DOHH2 (cell line): ENCODE measurements around the gene LSM2.

ENCODE experiments used
- H3F3A ChIP-seq: fragments of 200-600 bp; sonication (generic), shearing (Covaris generic); 2 replicates; pipeline ENCODE4 v1.6.0; 2016; ENCODE audit warnings: antibody characterized with exemption, mild to moderate bottlenecking; ENCODE audit not compliant: control insufficient read depth, insufficient read depth
- H3K27ac ChIP-seq: fragments of 200-600 bp; sonication (generic); 2 replicates; pipeline ENCODE4 v1.5.1; 2014; ENCODE audit warnings: low read depth, mild to moderate bottlenecking, low read length, moderate library complexity
- H3K27me3 ChIP-seq: fragments of 200-600 bp; sonication (generic); 2 replicates; pipeline ENCODE4 v1.6.1; 2014; ENCODE audit warnings: mild to moderate bottlenecking, low read length, mixed read lengths; ENCODE audit not compliant: control insufficient read depth
- H3K36me3 ChIP-seq: fragments of 200-600 bp; sonication (generic); 2 replicates; pipeline ENCODE4 v1.6.1; 2014; ENCODE audit warnings: mild to moderate bottlenecking, low read length, moderate library complexity, mixed read lengths; ENCODE audit not compliant: control insufficient read depth
- H3K4me1 ChIP-seq: fragments of 200-600 bp; sonication (generic); 2 replicates; pipeline ENCODE4 v1.6.1; 2014; ENCODE audit warnings: mild to moderate bottlenecking, low read length, mixed read lengths; ENCODE audit not compliant: control insufficient read depth
- H3K4me2 ChIP-seq: fragments of 200-600 bp; sonication (generic); 2 replicates; pipeline ENCODE4 v1.6.0; 2014; ENCODE audit warnings: mild to moderate bottlenecking, low read length, moderate library complexity
- H3K4me3 ChIP-seq: fragments of 200-600 bp; sonication (generic); 2 replicates; pipeline ENCODE4 v1.5.1; 2014; ENCODE audit warnings: mild to moderate bottlenecking, low read length, mixed read lengths
- H3K79me2 ChIP-seq: fragments of 200-600 bp; sonication (generic); 2 replicates; pipeline ENCODE4 v1.6.1; 2014; ENCODE audit warnings: mild to moderate bottlenecking, low read length, mixed read lengths; ENCODE audit not compliant: control insufficient read depth
- H3K9me2 ChIP-seq: fragments of 200-600 bp; sonication (generic); replicated peaks from 2 replicates; pipeline ENCODE4 v1.6.1; 2014; ENCODE audit warnings: mild to moderate bottlenecking, low read length, mixed read lengths; ENCODE audit not compliant: control insufficient read depth
- H3K9me3 ChIP-seq: fragments of 200-600 bp; sonication (generic); 2 replicates; pipeline ENCODE4 v1.6.1; 2014; ENCODE audit warnings: antibody characterized with exemption, low read length, mixed read lengths; ENCODE audit not compliant: control insufficient read depth, insufficient read depth
- H4K20me1 ChIP-seq: fragments of 200-600 bp; sonication (generic); 2 replicates; pipeline ENCODE4 v1.6.0; 2014; ENCODE audit warnings: low read depth, mild to moderate bottlenecking, antibody characterized with exemption, low read length, moderate library complexity; ENCODE audit not compliant: control insufficient read depth, insufficient read depth
- EZH2phosphoT487 ChIP-seq: fragments of 200-600 bp; sonication (generic); IDR thresholded peaks from 2 replicates; pipeline ENCODE4 v1.6.1; 2017; ENCODE audit warnings: borderline replicate concordance, mild to moderate bottlenecking, antibody characterized with exemption, low read length, moderate library complexity, mixed read lengths
- TF ChIP-seq, protein P1 (sequence below): fragments of 200-600 bp; sonication (generic); IDR thresholded peaks from one replicate; pipeline ENCODE4 v1.5.1; 2014; ENCODE audit warnings: antibody characterized with exemption, mild to moderate bottlenecking, low read depth, low read length; ENCODE audit not compliant: poor library complexity, severe bottlenecking

The LSM2 gene

DNA sequence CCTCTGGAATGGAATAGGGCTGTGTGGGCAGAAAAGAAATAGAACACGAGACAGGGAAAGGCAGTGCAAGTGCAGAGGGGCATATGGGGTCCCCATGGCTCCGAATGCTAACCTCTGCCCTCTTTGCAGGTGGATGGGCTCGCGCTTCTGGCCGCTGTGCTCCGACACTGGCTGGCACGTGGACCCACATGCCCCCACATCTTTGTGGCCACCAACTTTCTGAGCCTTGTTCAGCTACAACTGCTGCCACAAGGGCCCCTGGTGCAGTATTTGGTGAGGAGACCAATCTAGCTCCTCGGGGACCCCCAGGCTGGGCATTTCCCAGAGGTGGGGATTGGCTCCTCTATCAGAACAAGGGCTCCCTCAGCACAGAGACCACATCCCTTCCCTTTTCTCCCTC lies 45.4 kb downstream of the LSM2 start:
- Histone ChIP-seq H3F3A (no peaks in the 10 kb centered on the region), H3K79me2 (no peaks in the 10 kb centered on the region), H3K27me3 (no peaks in the 10 kb centered on the region), H3K9me2 (no peaks in the 10 kb centered on the region), H3K9me3 (no peaks in the 10 kb centered on the region), H4K20me1 (no peaks in the 10 kb centered on the region), H3K27ac (no peak overlapping the region), H3K4me3 (no peak overlapping the region), H3K36me3 (peaks cover 49% of the 10 kb centered on the region), H3K4me1 (no peaks in the 10 kb centered on the region), H3K4me2 (no peak overlapping the region)
- TF ChIP-seq, protein P1, sequence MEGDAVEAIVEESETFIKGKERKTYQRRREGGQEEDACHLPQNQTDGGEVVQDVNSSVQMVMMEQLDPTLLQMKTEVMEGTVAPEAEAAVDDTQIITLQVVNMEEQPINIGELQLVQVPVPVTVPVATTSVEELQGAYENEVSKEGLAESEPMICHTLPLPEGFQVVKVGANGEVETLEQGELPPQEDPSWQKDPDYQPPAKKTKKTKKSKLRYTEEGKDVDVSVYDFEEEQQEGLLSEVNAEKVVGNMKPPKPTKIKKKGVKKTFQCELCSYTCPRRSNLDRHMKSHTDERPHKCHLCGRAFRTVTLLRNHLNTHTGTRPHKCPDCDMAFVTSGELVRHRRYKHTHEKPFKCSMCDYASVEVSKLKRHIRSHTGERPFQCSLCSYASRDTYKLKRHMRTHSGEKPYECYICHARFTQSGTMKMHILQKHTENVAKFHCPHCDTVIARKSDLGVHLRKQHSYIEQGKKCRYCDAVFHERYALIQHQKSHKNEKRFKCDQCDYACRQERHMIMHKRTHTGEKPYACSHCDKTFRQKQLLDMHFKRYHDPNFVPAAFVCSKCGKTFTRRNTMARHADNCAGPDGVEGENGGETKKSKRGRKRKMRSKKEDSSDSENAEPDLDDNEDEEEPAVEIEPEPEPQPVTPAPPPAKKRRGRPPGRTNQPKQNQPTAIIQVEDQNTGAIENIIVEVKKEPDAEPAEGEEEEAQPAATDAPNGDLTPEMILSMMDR = no peak
- TF ChIP-seq EZH2phosphoT487 = no peak

DNA sequence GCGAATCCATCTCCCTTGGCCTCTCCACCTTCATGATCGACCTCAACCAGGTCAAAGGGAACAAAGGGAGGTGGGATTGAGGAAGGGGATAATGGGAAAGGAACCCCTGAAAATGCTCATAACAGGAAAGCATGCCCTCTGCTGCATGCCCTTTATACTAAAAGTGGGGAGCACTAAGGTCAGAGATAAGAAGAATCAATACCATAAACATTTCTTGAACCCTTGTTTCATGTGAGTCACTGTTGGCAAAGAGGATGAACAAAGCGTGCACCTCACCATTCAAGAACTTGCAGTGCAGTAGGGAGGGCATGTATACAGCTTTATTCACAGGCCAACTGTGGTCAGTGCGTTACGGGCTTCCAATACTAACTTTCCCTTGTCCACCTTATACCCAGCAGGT lies 46.0 kb downstream of the LSM2 start:
- H3K4me1 ChIP-seq = no peaks in the 10 kb centered on the region
- no peaks in the 10 kb centered on the region for H3K79me2 ChIP-seq
- H3K4me2 ChIP-seq = no peak overlapping the region
- no peaks in the 10 kb centered on the region for H4K20me1 ChIP-seq
- H3K36me3 ChIP-seq = peaks cover 49% of the 10 kb centered on the region
- no peaks in the 10 kb centered on the region for H3F3A ChIP-seq
- H3K27ac ChIP-seq = no peak overlapping the region
- H3K9me3 ChIP-seq = no peaks in the 10 kb centered on the region
- H3K27me3 ChIP-seq = no peaks in the 10 kb centered on the region
- H3K4me3 ChIP-seq = no peak overlapping the region
- TF ChIP-seq EZH2phosphoT487 = no peak
- TF ChIP-seq, protein P1 = no peak
- no peaks in the 10 kb centered on the region for H3K9me2 ChIP-seq

DNA sequence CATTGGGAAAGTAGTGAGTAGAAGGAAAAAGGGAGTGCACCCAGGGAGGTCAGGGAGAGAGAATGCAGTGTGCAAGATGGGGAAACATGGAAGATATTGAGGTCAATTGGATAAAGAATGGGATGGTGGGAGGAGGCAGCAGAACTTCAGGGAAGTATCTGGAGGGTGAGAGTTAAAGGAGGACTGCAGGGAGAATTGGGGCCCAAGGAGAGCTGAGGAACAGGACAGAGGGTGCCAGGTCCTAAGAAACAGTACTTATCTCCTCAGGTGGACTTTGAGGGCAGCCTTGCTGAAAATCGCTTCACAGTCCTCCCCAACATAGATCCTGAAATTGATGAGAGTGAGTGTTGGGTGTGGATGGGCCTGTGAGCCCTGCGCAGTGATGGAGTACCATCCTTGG lies 48.5 kb downstream of the LSM2 start:
- Histone ChIP-seq H3K27me3 (no peaks in the 10 kb centered on the region), H3K4me2 (no peak overlapping the region), H3K36me3 (peaks cover 42% of the 10 kb centered on the region), H4K20me1 (no peaks in the 10 kb centered on the region), H3K27ac (no peak overlapping the region), H3K9me3 (no peaks in the 10 kb centered on the region), H3K9me2 (no peaks in the 10 kb centered on the region), H3K4me1 (no peaks in the 10 kb centered on the region), H3K4me3 (no peak overlapping the region), H3F3A (no peaks in the 10 kb centered on the region), H3K79me2 (no peaks in the 10 kb centered on the region)
- TF ChIP-seq, protein P1 = no peak
- no peak for TF ChIP-seq EZH2phosphoT487

DNA sequence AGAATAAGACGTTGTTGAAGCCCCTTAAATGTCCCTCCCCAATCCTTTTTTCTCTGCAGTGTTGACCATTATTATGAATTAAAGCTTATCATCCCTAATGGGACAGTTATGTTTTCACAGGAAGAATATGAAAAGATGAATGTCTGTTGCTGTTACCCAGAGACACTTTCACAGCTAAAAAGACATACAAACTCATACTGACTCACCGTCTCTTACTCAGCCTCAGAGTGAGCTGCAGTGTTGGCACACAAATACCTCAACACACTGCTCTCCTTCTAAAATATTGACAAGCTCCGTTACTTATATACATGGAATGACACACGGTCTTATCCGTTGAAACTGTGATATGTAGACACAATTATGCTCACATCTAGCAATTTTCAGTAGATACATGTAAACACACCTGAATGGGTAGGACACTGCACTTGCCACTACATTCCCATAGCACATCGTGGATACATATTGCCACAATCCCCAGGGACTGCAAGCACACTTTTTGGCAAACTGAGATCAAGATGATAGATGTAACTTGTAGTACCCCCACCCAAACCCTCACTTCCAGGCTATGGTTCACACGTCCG lies 53.9 kb downstream of the LSM2 start:
- no peaks in the 10 kb centered on the region for H3K9me2 ChIP-seq
- no peak overlapping the region for H3K27ac ChIP-seq
- peaks cover 16% of the 10 kb centered on the region for H3K36me3 ChIP-seq
- no peak overlapping the region for H3K4me2 ChIP-seq
- no peaks in the 10 kb centered on the region for H3K27me3 ChIP-seq
- H4K20me1 ChIP-seq = no peaks in the 10 kb centered on the region
- no peaks in the 10 kb centered on the region for H3K9me3 ChIP-seq
- no peak for TF ChIP-seq EZH2phosphoT487
- TF ChIP-seq, protein P1 = no peak
- H3K79me2 ChIP-seq = no peaks in the 10 kb centered on the region
- no peaks in the 10 kb centered on the region for H3K4me1 ChIP-seq
- H3K4me3 ChIP-seq = no peak overlapping the region
- H3F3A ChIP-seq = peaks cover 10% of the 10 kb centered on the region
